ENCODE data around the gene MAPK8.

GRCh38 chr10:48453451-48454301, 147.2 kb downstream of the MAPK8 start:
- TF ChIP-seq POLR2A (IDR thresholded peaks at IDR 0.05): no peak
- TF ChIP-seq EP300 (IDR thresholded peaks at IDR 0.05): no peak
- no peak for TF ChIP-seq POLR2AphosphoS5 (IDR thresholded peaks at IDR 0.05)
- TF ChIP-seq, protein P1, sequence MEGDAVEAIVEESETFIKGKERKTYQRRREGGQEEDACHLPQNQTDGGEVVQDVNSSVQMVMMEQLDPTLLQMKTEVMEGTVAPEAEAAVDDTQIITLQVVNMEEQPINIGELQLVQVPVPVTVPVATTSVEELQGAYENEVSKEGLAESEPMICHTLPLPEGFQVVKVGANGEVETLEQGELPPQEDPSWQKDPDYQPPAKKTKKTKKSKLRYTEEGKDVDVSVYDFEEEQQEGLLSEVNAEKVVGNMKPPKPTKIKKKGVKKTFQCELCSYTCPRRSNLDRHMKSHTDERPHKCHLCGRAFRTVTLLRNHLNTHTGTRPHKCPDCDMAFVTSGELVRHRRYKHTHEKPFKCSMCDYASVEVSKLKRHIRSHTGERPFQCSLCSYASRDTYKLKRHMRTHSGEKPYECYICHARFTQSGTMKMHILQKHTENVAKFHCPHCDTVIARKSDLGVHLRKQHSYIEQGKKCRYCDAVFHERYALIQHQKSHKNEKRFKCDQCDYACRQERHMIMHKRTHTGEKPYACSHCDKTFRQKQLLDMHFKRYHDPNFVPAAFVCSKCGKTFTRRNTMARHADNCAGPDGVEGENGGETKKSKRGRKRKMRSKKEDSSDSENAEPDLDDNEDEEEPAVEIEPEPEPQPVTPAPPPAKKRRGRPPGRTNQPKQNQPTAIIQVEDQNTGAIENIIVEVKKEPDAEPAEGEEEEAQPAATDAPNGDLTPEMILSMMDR (IDR thresholded peaks at IDR 0.05): no peak

Data from suprapubic skin (tissue), 4 donors.